LNCaP clone FGC (cell line): Measurements from ENCODE around the gene UBE2Q1.

Experiments
- DNase-seq: peaks from one replicate; pipeline ENCODE4 v3.0.0-alpha.2; 2011; ENCODE audit warnings: low read depth
- H3K4me3 ChIP-seq: 2 replicates; pipeline ENCODE4 v1.5.1; 2011; ENCODE audit warnings: mild to moderate bottlenecking, low read depth, low read length, control low read depth
- TF ChIP-seq, protein P1 (sequence below): IDR thresholded peaks from 2 replicates; pipeline ENCODE4 v1.5.1; 2012; ENCODE audit warnings: mild to moderate bottlenecking; ENCODE audit not compliant: control insufficient read depth, insufficient read depth; ENCODE audit errors: extremely low read depth

UBE2Q1 gene

DNA sequence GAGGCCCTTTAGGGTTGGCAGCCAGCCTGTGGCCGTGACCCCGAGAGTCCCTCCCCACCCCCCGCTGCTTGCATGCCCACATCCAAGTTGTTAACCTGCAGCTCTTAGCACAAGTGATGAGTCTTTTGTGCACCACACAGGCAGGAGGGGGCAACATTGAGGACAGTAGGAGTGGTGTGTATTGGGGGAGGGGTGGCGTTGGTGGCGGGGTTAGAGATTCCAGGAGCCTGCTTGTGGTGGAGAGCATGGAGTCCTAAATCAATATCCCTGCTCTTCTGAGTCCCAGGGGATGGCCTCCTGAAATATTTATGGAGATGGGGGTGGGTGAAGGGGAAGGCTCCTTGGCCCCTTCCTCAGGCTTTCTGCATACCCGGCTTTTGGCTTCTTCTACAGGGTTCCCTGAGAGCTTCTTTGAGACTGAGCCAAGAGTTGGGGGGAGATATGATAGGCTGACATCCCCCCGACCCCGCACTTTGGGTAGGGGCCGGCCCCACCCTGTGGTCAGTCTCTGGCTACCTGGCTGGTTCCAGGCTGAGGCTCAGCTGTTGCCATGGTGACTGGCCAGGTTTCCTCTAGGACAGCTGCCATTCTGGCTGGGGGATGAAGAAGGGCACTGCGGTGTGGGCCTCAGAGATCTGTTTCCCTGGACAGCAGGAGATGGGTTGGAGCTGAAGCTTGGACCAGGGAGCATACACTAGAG, 14.2 kb upstream of the UBE2Q1 start:
- TF ChIP-seq, protein P1, sequence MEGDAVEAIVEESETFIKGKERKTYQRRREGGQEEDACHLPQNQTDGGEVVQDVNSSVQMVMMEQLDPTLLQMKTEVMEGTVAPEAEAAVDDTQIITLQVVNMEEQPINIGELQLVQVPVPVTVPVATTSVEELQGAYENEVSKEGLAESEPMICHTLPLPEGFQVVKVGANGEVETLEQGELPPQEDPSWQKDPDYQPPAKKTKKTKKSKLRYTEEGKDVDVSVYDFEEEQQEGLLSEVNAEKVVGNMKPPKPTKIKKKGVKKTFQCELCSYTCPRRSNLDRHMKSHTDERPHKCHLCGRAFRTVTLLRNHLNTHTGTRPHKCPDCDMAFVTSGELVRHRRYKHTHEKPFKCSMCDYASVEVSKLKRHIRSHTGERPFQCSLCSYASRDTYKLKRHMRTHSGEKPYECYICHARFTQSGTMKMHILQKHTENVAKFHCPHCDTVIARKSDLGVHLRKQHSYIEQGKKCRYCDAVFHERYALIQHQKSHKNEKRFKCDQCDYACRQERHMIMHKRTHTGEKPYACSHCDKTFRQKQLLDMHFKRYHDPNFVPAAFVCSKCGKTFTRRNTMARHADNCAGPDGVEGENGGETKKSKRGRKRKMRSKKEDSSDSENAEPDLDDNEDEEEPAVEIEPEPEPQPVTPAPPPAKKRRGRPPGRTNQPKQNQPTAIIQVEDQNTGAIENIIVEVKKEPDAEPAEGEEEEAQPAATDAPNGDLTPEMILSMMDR: no peak
- no peak for DNase-seq
- H3K4me3 ChIP-seq: no peak overlapping the region

DNA sequence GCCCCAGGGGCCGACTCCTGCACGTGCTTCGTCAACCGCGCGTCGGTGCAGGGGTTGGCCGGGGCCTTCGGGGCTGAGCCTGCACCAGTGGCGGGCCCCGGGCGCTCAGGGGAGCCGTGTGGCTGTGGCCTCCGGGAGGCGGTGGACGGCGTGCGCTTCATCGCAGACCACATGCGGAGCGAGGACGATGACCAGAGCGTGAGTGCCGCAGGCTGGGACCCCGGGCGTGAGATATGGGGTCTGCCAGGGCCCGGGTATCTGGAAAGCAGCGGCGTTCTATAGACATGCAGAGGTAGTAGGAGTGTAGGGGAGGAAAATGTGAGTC, 13.5 kb upstream of the UBE2Q1 start:
- H3K4me3 ChIP-seq: no peak overlapping the region
- no peak for DNase-seq
- TF ChIP-seq, protein P1: no peak

DNA sequence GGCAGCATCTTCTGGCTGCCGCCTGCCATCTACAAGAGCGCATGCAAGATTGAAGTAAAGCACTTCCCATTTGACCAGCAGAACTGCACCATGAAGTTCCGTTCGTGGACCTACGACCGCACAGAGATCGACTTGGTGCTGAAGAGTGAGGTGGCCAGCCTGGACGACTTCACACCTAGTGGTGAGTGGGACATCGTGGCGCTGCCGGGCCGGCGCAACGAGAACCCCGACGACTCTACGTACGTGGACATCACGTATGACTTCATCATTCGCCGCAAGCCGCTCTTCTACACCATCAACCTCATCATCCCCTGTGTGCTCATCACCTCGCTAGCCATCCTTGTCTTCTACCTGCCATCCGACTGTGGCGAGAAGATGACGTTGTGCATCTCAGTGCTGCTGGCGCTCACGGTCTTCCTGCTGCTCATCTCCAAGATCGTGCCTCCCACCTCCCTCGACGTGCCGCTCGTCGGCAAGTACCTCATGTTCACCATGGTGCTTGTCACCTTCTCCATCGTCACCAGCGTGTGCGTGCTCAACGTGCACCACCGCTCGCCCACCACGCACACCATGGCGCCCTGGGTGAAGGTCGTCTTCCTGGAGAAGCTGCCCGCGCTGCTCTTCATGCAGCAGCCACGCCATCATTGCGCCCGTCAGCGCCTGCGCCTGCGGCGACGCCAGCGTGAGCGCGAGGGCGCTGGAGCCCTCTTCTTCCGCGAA, 12.9 kb upstream of the UBE2Q1 start:
- H3K4me3 ChIP-seq: no peak overlapping the region
- TF ChIP-seq, protein P1: no peak
- no peak for DNase-seq

DNA sequence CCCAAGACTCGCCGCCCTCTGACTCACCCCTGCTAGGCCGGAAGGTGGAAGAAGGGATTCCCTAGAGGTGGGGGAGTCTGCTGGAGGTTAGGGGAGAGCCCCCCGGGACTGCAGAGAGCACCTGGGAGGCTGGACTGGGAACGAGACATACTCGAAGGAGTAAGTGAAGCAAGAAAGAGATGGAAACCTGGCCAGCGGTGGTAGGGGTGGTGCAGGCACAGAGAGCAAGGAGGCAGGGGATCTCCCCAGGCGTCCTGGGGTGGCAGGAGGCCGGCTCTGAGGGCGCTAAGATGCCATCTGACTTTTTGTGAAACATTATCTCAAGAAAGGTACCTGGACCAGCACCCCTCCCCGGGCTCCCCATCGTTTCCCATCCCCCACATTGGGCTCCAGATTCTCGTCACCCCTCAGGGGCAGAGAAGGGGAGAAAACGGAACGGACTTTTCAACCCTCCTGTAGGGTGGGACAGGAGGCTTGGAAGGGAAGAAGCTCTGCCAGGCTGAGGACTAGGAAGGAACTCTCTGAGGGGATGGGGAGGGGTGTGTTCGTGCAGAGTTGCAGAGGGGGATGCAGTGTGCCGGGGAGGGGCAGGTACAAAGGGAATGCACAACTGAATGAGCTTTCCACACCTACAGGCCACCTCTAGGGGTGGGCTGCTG, 9.8 kb upstream of the UBE2Q1 start:
- no peak for DNase-seq
- no peak overlapping the region for H3K4me3 ChIP-seq

DNA sequence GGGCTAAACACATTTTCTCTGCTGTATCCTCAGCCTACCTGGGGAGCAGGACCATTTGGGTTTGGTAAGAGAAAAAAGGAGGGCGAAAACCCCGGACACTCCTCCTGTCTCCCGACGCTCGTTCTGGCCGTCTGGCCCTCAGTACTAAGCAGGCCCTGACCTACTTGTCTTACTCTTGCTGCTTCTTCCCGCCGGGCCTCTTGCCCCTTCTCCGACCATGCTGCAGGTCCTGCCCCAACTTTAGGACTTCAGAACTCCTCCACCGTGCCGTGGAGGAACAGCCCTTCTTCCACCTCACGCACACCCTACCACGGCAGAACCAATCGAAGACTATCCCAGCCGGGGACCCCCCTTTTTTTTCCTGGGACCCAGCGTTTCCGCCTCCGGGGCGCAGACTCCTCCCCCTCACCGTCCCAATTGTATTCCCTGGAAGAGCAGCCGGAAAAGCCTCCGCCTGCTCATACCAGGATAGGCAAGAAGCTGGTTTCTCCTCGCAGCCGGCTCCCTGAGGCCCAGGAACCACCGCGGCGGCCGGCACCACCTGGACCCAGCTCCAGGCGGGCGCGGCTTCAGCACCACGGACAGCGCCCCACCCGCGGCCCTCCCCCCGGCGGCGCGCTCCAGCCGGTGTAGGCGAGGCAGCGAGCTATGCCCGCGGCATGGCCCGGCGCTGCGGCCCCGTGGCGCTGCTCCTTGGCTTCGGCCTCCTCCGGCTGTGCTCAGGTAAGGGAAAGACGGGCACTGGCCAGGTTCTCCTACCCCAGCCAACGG, 9.1 kb upstream of the UBE2Q1 start, which contains the start of gene CHRNB2:
TSS of gene CHRNB2 (plus strand) at position 393 of the 771 bp plus-strand sequence. CDS start at position 660, 267 bp downstream.
- TF ChIP-seq, protein P1: 0 out of 2 replicates have a peak, but pooled peaks have one; percentile 5
- peak; percentile 4 for DNase-seq
- H3K4me3 ChIP-seq: no peak within 1 kb of the TSS

More for the DNA sequence above, 9.8 kb upstream of the UBE2Q1 start:
- TF ChIP-seq, protein P1: no peak

DNA sequence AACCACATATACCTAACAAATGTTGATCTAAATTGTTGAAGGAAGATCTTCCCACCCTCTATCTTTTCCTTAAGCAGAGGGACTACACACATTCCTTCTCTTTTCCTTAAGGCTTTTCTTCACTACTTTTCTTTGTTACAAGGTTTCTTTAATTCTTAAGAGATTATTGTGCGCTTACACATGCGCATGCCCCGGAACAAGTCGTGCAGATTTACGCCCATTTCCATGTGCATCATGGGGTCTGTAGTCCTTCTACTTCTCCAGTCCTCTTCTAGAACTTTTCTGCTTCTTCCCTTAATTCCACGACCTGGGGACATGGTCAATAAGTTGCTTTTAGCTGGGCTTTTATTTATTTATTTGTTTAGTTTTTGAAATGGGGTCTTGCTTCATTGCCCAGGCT, 7.4 kb upstream of the UBE2Q1 start:
- TF ChIP-seq, protein P1: no peak
- no peak for DNase-seq
- H3K4me3 ChIP-seq: no peak overlapping the region
